ENCODE results near the gene PRPF6. TPM values are rescaled to one million over a fixed set of nuclear protein-coding genes. Genes with fewer than 3 reads are reported as not detected.

PRPF6 gene
- total and polyA plus RNA-seq, 2 of the 13 experiments (the other 11 are each of a cell fraction or from before 2014, with no cell fraction given): 63.7 to 101 TPM

DNA sequence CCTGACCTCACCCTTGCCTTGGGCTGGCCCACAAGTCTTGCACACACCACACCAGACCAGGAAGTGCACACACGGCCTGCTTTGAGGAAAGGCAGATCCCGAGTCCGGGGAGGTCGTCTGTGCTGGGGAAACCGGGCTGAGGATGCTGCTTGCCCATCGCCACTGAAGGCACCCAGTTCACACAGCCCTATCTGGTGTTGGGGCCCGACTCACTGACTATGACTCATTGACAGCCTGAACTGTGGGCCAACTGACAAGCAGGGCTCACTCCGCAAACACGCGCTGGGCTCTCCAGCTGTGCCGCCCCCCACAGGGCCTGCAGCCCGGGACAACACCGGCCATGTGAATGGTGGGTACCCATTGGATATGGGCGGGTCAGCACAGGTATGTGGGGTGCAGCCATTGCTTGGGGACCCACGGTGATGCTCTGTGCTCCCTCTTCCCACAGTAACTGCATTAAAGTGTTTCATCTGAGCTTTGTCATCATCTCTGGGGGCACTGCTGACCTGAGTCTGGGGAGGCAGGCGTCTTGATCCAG, 3.1 kb upstream of the PRPF6 start (continued):
- TF ChIP-seq, protein P1, sequence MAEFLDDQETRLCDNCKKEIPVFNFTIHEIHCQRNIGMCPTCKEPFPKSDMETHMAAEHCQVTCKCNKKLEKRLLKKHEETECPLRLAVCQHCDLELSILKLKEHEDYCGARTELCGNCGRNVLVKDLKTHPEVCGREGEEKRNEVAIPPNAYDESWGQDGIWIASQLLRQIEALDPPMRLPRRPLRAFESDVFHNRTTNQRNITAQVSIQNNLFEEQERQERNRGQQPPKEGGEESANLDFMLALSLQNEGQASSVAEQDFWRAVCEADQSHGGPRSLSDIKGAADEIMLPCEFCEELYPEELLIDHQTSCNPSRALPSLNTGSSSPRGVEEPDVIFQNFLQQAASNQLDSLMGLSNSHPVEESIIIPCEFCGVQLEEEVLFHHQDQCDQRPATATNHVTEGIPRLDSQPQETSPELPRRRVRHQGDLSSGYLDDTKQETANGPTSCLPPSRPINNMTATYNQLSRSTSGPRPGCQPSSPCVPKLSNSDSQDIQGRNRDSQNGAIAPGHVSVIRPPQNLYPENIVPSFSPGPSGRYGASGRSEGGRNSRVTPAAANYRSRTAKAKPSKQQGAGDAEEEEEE (CRISPR knock-in tag; IDR thresholded peaks at IDR 0.05; ENCODE audit: borderline replicate concordance): no peak
- TF ChIP-seq MZF1 (CRISPR knock-in tag; IDR thresholded peaks at IDR 0.05; ENCODE audit: borderline replicate concordance) (no peak), ZZZ3 (CRISPR knock-in tag; IDR thresholded peaks at IDR 0.05; ENCODE audit: borderline replicate concordance) (peak; percentile 81; the same call in 1 of the 2 replicates), ZNF619 (CRISPR knock-in tag; IDR thresholded peaks at IDR 0.05) (no peak; the same call in 1 of the 2 replicates), IRF2 (CRISPR knock-in tag; IDR thresholded peaks at IDR 0.05) (peak; percentile 85), ZNF605 (CRISPR knock-in tag; IDR thresholded peaks at IDR 0.05) (peak; percentile 36; the same call in 1 of the 2 replicates), ZNF704 (CRISPR knock-in tag; IDR thresholded peaks at IDR 0.05; ENCODE audit: borderline replicate concordance) (peak; percentile 73; the same call in 1 of the 2 replicates), MIER3 (CRISPR knock-in tag; IDR thresholded peaks at IDR 0.05; ENCODE audit: borderline replicate concordance) (0 out of 2 replicates have a peak, but pooled peaks have one; percentile 49), ZNF451 (CRISPR knock-in tag; IDR thresholded peaks at IDR 0.05) (peak; percentile 46; the same call in 1 of the 2 replicates), SMAD3 (CRISPR knock-in tag; IDR thresholded peaks at IDR 0.05) (no peak), ZNF550 (CRISPR knock-in tag; IDR thresholded peaks at IDR 0.05; ENCODE audit: borderline replicate concordance) (no peak), GTF3A (CRISPR knock-in tag; conservative IDR thresholded peaks at IDR 0.05) (no peak), TEAD3 (CRISPR knock-in tag; optimal IDR thresholded peaks at IDR 0.05; ENCODE audit: borderline replicate concordance) (peak; percentile 85), HNF4A (CRISPR knock-in tag; IDR thresholded peaks at IDR 0.05) (0 out of 2 replicates have a peak, but pooled peaks have one; percentile 13), SSRP1 (CRISPR knock-in tag; IDR thresholded peaks at IDR 0.05) (peak; percentile 84; the same call in 1 of the 2 replicates), PHF5A (CRISPR knock-in tag; IDR thresholded peaks at IDR 0.05; ENCODE audit: low read depth, unreplicated experiment) (no peak), ZNF761 (CRISPR knock-in tag; conservative IDR thresholded peaks at IDR 0.05) (peak; percentile 38; the same call in 1 of the 2 replicates), RBAK (CRISPR knock-in tag; IDR thresholded peaks at IDR 0.05) (0 out of 2 replicates have a peak, but pooled peaks have one; percentile 47), PHF21A (CRISPR knock-in tag; IDR thresholded peaks at IDR 0.05) (peak; percentile 49)
- TF ChIP-seq, protein P2, sequence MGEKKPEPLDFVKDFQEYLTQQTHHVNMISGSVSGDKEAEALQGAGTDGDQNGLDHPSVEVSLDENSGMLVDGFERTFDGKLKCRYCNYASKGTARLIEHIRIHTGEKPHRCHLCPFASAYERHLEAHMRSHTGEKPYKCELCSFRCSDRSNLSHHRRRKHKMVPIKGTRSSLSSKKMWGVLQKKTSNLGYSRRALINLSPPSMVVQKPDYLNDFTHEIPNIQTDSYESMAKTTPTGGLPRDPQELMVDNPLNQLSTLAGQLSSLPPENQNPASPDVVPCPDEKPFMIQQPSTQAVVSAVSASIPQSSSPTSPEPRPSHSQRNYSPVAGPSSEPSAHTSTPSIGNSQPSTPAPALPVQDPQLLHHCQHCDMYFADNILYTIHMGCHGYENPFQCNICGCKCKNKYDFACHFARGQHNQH (CRISPR knock-in tag; IDR thresholded peaks at IDR 0.05): peak; percentile 71; the same call in 1 of the 2 replicates
- TF ChIP-seq, protein P3, sequence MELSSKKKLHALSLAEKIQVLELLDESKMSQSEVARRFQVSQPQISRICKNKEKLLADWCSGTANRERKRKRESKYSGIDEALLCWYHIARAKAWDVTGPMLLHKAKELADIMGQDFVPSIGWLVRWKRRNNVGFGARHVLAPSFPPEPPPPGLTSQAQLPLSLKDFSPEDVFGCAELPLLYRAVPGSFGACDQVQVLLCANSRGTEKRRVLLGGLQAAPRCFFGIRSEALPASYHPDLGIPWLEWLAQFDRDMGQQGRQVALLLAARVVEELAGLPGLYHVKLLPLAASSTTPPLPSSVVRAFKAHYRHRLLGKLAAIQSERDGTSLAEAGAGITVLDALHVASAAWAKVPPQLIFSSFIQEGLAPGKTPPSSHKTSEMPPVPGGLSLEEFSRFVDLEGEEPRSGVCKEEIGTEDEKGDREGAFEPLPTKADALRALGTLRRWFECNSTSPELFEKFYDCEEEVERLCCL (CRISPR knock-in tag; IDR thresholded peaks at IDR 0.05; ENCODE audit: borderline replicate concordance): no peak
- TF ChIP-seq, protein P4, sequence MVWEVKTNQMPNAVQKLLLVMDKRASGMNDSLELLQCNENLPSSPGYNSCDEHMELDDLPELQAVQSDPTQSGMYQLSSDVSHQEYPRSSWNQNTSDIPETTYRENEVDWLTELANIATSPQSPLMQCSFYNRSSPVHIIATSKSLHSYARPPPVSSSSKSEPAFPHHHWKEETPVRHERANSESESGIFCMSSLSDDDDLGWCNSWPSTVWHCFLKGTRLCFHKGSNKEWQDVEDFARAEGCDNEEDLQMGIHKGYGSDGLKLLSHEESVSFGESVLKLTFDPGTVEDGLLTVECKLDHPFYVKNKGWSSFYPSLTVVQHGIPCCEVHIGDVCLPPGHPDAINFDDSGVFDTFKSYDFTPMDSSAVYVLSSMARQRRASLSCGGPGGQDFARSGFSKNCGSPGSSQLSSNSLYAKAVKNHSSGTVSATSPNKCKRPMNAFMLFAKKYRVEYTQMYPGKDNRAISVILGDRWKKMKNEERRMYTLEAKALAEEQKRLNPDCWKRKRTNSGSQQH (CRISPR knock-in tag; IDR thresholded peaks at IDR 0.05; ENCODE audit: low read depth): peak; percentile 30; the same call in 1 of the 2 replicates

Measured in HepG2 (cell line).